Epithelial cell of proximal tubule (primary cell): Measurements from ENCODE around the gene LAMTOR1. TPM values are rescaled to one million over a fixed set of nuclear protein-coding genes. Genes with fewer than 3 reads are reported as not detected.
"Not testable (repeated sequence)": the region's sequence is repeated elsewhere in the genome, so short reads cannot be mapped to it uniquely, and the experiment has no call there.

ENCODE experiments used
- DNase-seq: peaks from one replicate; pipeline ENCODE4 v3.0.0-alpha.2; 2011; ENCODE audit warnings: low read depth
- H3K4me3 ChIP-seq: 2 replicates; pipeline ENCODE4 v1.5.1; 2011; ENCODE audit warnings: low read depth, mild to moderate bottlenecking, low read length
- CTCF ChIP-seq: conservative IDR thresholded peaks from 2 replicates; pipeline ENCODE4 v1.5.1; 2012; ENCODE audit warnings: low read depth, mild to moderate bottlenecking, low read length
- total RNA-seq: library from RNA; depleted of rRNA; stranded (reverse); fragments of >200 nt; gene quantifications from 2 replicates; pipeline ENCODE4 v1.2.3, GENCODE V29; 2015

The LAMTOR1 gene
- total RNA-seq = 149 and 156 TPM in 2 replicates

GRCh38 chr11:72102946-72103753 is at the start of gene LAMTOR1:
LAMTOR1 (minus strand) TSS chr11:72103297; CDS start chr11:72103224, 73 bp downstream.
- peak within 1 kb of the TSS; percentile 97 for H3K4me3 ChIP-seq
- TF ChIP-seq CTCF = peak; percentile 37
- DNase-seq = peak; percentile 83

DNA sequence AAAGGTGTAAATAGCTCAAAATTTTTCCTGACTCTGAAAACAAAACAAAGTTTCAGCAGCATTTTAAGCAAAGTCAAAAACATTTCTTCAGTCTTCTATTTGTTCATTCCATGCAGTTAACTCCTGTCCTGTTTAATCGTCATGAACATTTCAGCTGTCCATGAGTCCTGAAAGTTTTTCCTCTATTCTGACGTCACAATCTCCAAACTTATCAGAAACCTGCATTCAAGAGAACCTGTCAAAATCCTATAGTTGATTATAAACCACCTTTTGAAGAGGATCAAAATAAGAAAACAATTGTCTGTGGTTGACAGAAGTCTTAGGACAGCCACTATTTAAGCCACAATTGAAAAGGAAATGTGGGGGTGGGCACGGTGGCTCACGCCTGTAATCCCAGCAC is 47.8 kb upstream of the LAMTOR1 start:
- no peak for DNase-seq
- TF ChIP-seq CTCF = no peak
- no peak overlapping the region for H3K4me3 ChIP-seq

- H3K4me3 ChIP-seq = no peak overlapping the region
- no peak for DNase-seq
- no peak for TF ChIP-seq CTCF
These were observed 43.5 kb upstream of the LAMTOR1 start for GRCh38 chr11:72146625-72147024.

GRCh38 chr11:72144807-72145565 is 41.9 kb upstream of the LAMTOR1 start:
- TF ChIP-seq CTCF = no peak
- H3K4me3 ChIP-seq = no peak overlapping the region
- DNase-seq = peak; percentile 94

DNA sequence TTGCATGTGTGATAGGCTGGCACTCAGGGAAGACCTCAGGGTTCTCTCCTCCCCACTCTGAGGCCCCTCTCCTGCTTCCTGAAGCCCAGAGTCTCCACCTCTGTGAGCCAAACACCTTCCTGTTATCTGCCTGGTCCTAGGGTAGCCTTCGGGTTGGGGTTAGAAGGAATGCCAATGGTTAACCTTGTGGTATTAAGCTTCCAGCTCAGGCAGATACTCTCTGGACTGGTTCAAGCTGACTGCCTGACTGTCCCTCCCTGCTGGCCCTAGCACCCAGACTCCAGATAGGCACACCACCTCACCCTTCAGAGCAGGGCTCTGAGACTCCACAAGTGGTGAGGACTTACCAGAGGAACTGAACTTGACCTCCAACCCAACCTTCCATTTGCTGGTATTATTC is 39.4 kb upstream of the LAMTOR1 start:
- H3K4me3 ChIP-seq, DNase-seq: not testable (repeated sequence)

DNA sequence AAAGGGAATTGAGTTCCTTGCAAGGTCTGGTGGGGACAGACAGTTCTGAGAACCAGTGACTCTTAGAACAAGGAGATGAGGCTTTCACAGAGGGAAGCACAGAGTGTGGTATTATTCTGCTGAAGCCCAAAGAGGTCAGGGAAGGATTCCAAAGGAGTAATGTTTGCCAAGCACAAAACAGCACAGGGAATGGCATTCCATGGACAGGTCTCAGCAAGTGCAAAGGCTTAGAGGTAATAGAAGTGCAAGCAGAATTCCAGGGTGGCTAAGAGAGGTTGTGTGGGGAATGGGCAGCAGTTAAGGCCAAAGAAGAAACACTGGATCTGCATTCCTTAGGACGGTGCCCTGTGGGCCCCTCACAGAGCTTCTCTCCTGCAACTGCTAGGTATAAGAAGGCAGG is 39.0 kb upstream of the LAMTOR1 start:
- H3K4me3 ChIP-seq, DNase-seq: not testable (repeated sequence)

- H3K4me3 ChIP-seq = no peak overlapping the region
- no peak for TF ChIP-seq CTCF
- peak; percentile 33 for DNase-seq
These were observed 38.0 kb upstream of the LAMTOR1 start for GRCh38 chr11:72141066-72141465.

DNA sequence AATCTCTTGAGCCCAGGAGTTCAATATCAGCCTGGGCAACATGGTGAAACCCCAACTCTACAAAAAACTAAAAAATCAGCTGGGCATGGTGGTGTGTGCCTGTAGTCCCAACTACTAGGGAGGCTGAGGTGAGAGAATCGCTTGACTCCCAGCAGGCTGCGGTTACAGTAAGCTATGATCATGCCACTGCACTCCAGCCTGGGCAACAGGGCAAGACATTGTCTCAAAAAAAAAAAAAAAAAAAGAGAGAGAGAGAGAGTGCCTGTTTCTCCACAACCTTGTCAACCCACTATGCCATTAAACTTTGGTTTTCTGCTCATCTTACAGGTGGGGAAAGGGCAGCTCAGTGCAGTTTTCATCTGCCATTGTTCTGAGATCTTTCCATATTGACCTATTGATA is 37.6 kb upstream of the LAMTOR1 start:
- no peak overlapping the region for H3K4me3 ChIP-seq
- no peak for DNase-seq
- TF ChIP-seq CTCF = no peak
